Mesendoderm (in vitro differentiated cells): ENCODE results near the gene ADAMTS16.

Experiments used
- DNase-seq: peaks from one replicate; pipeline ENCODE4 v3.0.0; 2013
- H2AK5ac ChIP-seq: 2 replicates; pipeline ENCODE4 v1.6.1; 2013; ENCODE audit warnings: low read length, inconsistent platforms
- H2BK120ac ChIP-seq: 2 replicates; pipeline ENCODE4 v1.6.1; 2013; ENCODE audit warnings: low read depth, mild to moderate bottlenecking, low read length, moderate library complexity, mixed read lengths
- H2BK15ac ChIP-seq: replicated peaks from 2 replicates; pipeline ENCODE4 v1.6.1; 2013; ENCODE audit warnings: low read depth, mild to moderate bottlenecking, moderate library complexity
- H2BK5ac ChIP-seq: 2 replicates; pipeline ENCODE4 v1.6.1; 2013; ENCODE audit warnings: low read length, inconsistent platforms
- H3K18ac ChIP-seq: 2 replicates; pipeline ENCODE4 v1.6.1; 2013; ENCODE audit warnings: mild to moderate bottlenecking, low read length, mixed read lengths
- H3K23ac ChIP-seq: one replicate; pipeline ENCODE4 v1.6.1; 2013; ENCODE audit warnings: low read length
- H3K27ac ChIP-seq: 2 replicates; pipeline ENCODE4 v1.5.1; 2013; ENCODE audit warnings: low read depth, mild to moderate bottlenecking, inconsistent platforms, low read length, moderate library complexity
- H3K27me3 ChIP-seq: 2 replicates; pipeline ENCODE4 v1.6.1; 2013; ENCODE audit warnings: low read length, control low read depth, mild to moderate bottlenecking, inconsistent platforms; ENCODE audit not compliant: insufficient read depth, poor library complexity
- H3K36me3 ChIP-seq: 2 replicates; pipeline ENCODE4 v1.6.1; 2013; ENCODE audit warnings: low read length, inconsistent platforms; ENCODE audit not compliant: control insufficient read depth, insufficient read depth
- H3K4ac ChIP-seq: one replicate; pipeline ENCODE4 v1.6.1; 2013; ENCODE audit warnings: low read depth, mild to moderate bottlenecking, low read length, moderate library complexity
- H3K4me1 ChIP-seq: 2 replicates; pipeline ENCODE4 v1.6.1; 2013; ENCODE audit warnings: low read depth, low read length, inconsistent platforms; ENCODE audit not compliant: control insufficient read depth
- H3K4me2 ChIP-seq: 2 replicates; pipeline ENCODE4 v1.6.1; 2013; ENCODE audit warnings: low read length
- H3K4me3 ChIP-seq: 2 replicates; pipeline ENCODE4 v1.5.1; 2013; ENCODE audit warnings: mild to moderate bottlenecking, low read length
- H3K56ac ChIP-seq: one replicate; pipeline ENCODE4 v1.6.1; 2013; ENCODE audit warnings: low read length
- H3K79me1 ChIP-seq: 2 replicates; pipeline ENCODE4 v1.6.1; 2013; ENCODE audit warnings: low read length, inconsistent platforms
- H3K79me2 ChIP-seq: 2 replicates; pipeline ENCODE4 v1.6.1; 2013; ENCODE audit warnings: mild to moderate bottlenecking, low read length; ENCODE audit not compliant: control insufficient read depth, insufficient read depth
- H3K9ac ChIP-seq: 2 replicates; pipeline ENCODE4 v1.6.1; 2013; ENCODE audit warnings: low read length, inconsistent platforms
- H4K5ac ChIP-seq: one replicate; pipeline ENCODE4 v1.6.1; 2013; ENCODE audit warnings: low read length
- H4K8ac ChIP-seq: one replicate; pipeline ENCODE4 v1.6.1; 2013; ENCODE audit warnings: low read depth, mild to moderate bottlenecking, control low read depth, low read length, moderate library complexity
- WGBS: extraction: QIAGEN DNeasy Blood & Tissue Kit; methylation state at CpG from one replicate; pipeline ENCODE4 v1.1.7; 2013; ENCODE audit warnings: low lambda C conversion rate, missing lambda C conversion rate; ENCODE audit not compliant: insufficient coverage; ENCODE audit errors: extremely low coverage; 5-methylcytosine and 5-hydroxymethylcytosine counted together

ADAMTS16 gene

GRCh38 chr5:5189051-5189430, 48.9 kb downstream of the ADAMTS16 start:
- Histone ChIP-seq H3K27me3 (no peaks in the 10 kb centered on the region), H3K4ac (no peak overlapping the region), H3K23ac (no peak overlapping the region), H3K79me1 (no peaks in the 10 kb centered on the region), H3K36me3 (no peaks in the 10 kb centered on the region), H3K27ac (no peak overlapping the region), H2BK120ac (no peak overlapping the region), H3K9ac (no peak overlapping the region), H3K4me1 (no peaks in the 10 kb centered on the region), H3K79me2 (no peaks in the 10 kb centered on the region), H3K4me2 (no peak overlapping the region), H2BK15ac (no peak overlapping the region), H2BK5ac (no peak overlapping the region), H4K8ac (no peak overlapping the region), H3K4me3 (no peak overlapping the region), H3K56ac (no peak overlapping the region), H3K18ac (no peak overlapping the region), H2AK5ac (no peak overlapping the region), H4K5ac (no peak overlapping the region)
- no CpG with 5 or more reads among the region's 7 CpGs for WGBS
- no peak for DNase-seq

GRCh38 chr5:5191906-5192305, 51.8 kb downstream of the ADAMTS16 start:
- no CpG with 5 or more reads among the region's 3 CpGs for WGBS
- H3K4ac ChIP-seq, result no peak overlapping the region
- no peak overlapping the region for H2BK5ac ChIP-seq
- H2BK15ac ChIP-seq, result no peak overlapping the region
- H2BK120ac ChIP-seq, result no peak overlapping the region
- no peaks in the 10 kb centered on the region for H3K4me1 ChIP-seq
- H3K18ac ChIP-seq, result peak overlapping the region; percentile 63
- no peak overlapping the region for H3K56ac ChIP-seq
- H3K9ac ChIP-seq, result no peak overlapping the region
- no peak overlapping the region for H4K8ac ChIP-seq
- no peaks in the 10 kb centered on the region for H3K79me1 ChIP-seq
- H3K27ac ChIP-seq, result no peak overlapping the region
- H4K5ac ChIP-seq, result no peak overlapping the region
- no peak overlapping the region for H3K4me2 ChIP-seq
- H2AK5ac ChIP-seq, result no peak overlapping the region
- peak; percentile 55 for DNase-seq
- H3K23ac ChIP-seq, result no peak overlapping the region
- no peaks in the 10 kb centered on the region for H3K36me3 ChIP-seq
- no peaks in the 10 kb centered on the region for H3K79me2 ChIP-seq
- H3K27me3 ChIP-seq, result no peaks in the 10 kb centered on the region
- H3K4me3 ChIP-seq, result no peak overlapping the region

DNA sequence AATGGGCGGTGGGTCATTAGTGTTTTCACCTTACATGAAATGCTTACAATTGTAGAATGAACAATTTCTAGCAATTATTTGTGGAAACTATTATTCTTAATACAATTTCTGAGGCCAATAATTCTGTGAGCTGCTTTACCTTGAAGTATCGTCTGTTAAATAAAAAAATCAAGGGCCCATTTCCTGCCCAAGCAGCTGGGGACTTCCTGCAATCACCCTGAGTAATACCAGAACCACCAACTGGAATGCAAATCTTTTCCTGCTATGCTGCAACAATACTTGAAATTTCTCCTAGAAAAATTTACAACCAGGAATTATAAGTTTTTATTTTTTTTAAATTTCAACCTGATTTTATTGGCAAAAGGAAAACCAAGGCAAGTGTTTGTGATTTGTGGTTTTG, 52.6 kb downstream of the ADAMTS16 start:
- H3K4ac ChIP-seq, result no peak overlapping the region
- no peak overlapping the region for H2BK5ac ChIP-seq
- no peak overlapping the region for H4K5ac ChIP-seq
- no peak overlapping the region for H2AK5ac ChIP-seq
- H2BK120ac ChIP-seq, result no peak overlapping the region
- H3K4me1 ChIP-seq, result no peaks in the 10 kb centered on the region
- no peak overlapping the region for H2BK15ac ChIP-seq
- H3K23ac ChIP-seq, result no peak overlapping the region
- WGBS, result no CpG with 5 or more reads among the region's 2 CpGs
- peak overlapping the region; percentile 63 for H3K18ac ChIP-seq
- no peaks in the 10 kb centered on the region for H3K79me2 ChIP-seq
- H4K8ac ChIP-seq, result no peak overlapping the region
- H3K4me2 ChIP-seq, result no peak overlapping the region
- H3K4me3 ChIP-seq, result no peak overlapping the region
- DNase-seq, result no peak
- H3K79me1 ChIP-seq, result no peaks in the 10 kb centered on the region
- no peaks in the 10 kb centered on the region for H3K36me3 ChIP-seq
- H3K27me3 ChIP-seq, result no peaks in the 10 kb centered on the region
- H3K27ac ChIP-seq, result no peak overlapping the region
- H3K56ac ChIP-seq, result no peak overlapping the region
- H3K9ac ChIP-seq, result no peak overlapping the region

DNA sequence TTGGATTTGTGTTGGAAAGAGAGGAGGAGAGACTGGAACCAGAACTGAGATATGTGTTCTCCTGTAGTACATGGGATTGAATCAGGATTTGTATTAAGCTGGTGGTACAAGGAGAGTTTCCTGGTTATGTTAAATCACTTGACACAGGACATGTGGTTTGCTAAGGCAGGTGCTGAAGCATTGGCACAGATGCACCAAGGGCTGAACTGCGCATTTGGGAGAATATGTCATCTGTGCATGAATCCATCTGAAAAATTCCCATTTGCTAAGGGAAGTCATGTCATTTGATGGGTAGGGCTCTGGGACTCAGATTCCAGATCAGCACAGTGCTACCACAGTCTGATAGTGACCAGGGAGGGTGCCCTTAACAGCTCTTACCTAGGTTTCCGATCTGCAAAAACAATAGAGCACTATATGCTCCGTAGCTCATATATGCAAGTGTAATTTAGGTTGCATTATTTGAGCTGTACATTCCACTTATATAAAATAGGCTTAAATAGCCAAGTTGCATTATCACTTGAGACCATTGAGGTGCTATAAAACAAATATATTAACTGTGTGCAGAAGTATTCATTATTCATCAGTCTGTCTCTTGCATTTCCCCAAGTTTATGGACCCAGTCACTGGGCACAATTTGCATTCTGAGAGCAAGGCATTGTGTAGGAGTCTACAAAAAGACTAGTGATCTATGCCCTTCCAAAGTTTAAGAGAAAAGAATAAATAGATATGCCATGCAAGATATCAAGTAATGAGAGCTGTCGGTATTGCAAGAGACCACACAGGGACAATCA, 55.2 kb downstream of the ADAMTS16 start:
- Histone ChIP-seq H3K27me3 (no peaks in the 10 kb centered on the region), H3K18ac (no peak overlapping the region), H3K27ac (no peak overlapping the region), H2BK15ac (no peak overlapping the region), H3K79me1 (no peaks in the 10 kb centered on the region), H3K23ac (no peak overlapping the region), H3K36me3 (no peaks in the 10 kb centered on the region), H4K5ac (no peak overlapping the region), H3K4me1 (peaks cover 6% of the 10 kb centered on the region), H3K79me2 (no peaks in the 10 kb centered on the region), H3K4me2 (no peak overlapping the region), H3K4me3 (no peak overlapping the region), H2BK120ac (no peak overlapping the region), H3K9ac (no peak overlapping the region), H4K8ac (no peak overlapping the region), H2AK5ac (no peak overlapping the region), H2BK5ac (no peak overlapping the region), H3K4ac (no peak overlapping the region), H3K56ac (no peak overlapping the region)
- WGBS, result no CpG with 5 or more reads among the region's 4 CpGs
- no peak for DNase-seq

GRCh38 chr5:5198135-5198534, 58.0 kb downstream of the ADAMTS16 start:
- no peak overlapping the region for H3K27ac ChIP-seq
- no peak overlapping the region for H2BK15ac ChIP-seq
- no peak overlapping the region for H2BK5ac ChIP-seq
- H3K4me2 ChIP-seq, result no peak overlapping the region
- H3K79me2 ChIP-seq, result no peaks in the 10 kb centered on the region
- peaks cover 6% of the 10 kb centered on the region for H3K4me1 ChIP-seq
- no peaks in the 10 kb centered on the region for H3K79me1 ChIP-seq
- no peak for DNase-seq
- H4K8ac ChIP-seq, result no peak overlapping the region
- no peak overlapping the region for H3K9ac ChIP-seq
- H3K36me3 ChIP-seq, result no peaks in the 10 kb centered on the region
- H4K5ac ChIP-seq, result no peak overlapping the region
- H3K23ac ChIP-seq, result no peak overlapping the region
- H2AK5ac ChIP-seq, result no peak overlapping the region
- no CpG with 5 or more reads among the region's 7 CpGs for WGBS
- no peak overlapping the region for H3K4ac ChIP-seq
- H3K56ac ChIP-seq, result no peak overlapping the region
- no peak overlapping the region for H3K4me3 ChIP-seq
- H2BK120ac ChIP-seq, result no peak overlapping the region
- H3K18ac ChIP-seq, result no peak overlapping the region
- H3K27me3 ChIP-seq, result no peaks in the 10 kb centered on the region

DNA sequence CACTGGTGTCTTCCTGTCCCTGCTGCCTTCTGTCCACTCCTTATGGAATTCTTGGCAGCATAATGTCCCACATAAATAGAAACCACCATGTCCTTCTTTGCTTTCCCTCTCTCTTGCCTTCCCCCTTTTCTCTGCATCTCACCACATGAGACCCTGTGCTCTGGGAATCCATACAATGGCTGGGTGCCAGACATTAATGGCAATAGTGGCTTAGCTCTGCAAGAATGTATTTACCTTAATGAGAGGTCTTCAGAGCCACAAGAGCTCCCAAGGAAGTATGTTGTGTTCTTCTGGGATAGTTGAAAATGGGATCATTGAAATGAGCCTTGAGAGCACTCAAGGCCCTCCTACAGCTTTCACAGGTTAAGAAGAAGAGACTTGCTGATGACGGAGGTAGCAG, 58.7 kb downstream of the ADAMTS16 start:
- DNase-seq, result peak; percentile 67
- H3K36me3 ChIP-seq, result no peaks in the 10 kb centered on the region
- WGBS, result no CpG with 5 or more reads among the region's 1 CpG
- no peak overlapping the region for H3K56ac ChIP-seq
- H2AK5ac ChIP-seq, result no peak overlapping the region
- H3K4ac ChIP-seq, result no peak overlapping the region
- no peak overlapping the region for H3K9ac ChIP-seq
- H4K5ac ChIP-seq, result no peak overlapping the region
- no peaks in the 10 kb centered on the region for H3K27me3 ChIP-seq
- no peak overlapping the region for H3K4me3 ChIP-seq
- no peaks in the 10 kb centered on the region for H3K79me1 ChIP-seq
- H3K4me2 ChIP-seq, result no peak overlapping the region
- H3K23ac ChIP-seq, result no peak overlapping the region
- no peaks in the 10 kb centered on the region for H3K79me2 ChIP-seq
- no peak overlapping the region for H3K18ac ChIP-seq
- peaks cover 6% of the 10 kb centered on the region for H3K4me1 ChIP-seq
- no peak overlapping the region for H2BK5ac ChIP-seq
- no peak overlapping the region for H4K8ac ChIP-seq
- H3K27ac ChIP-seq, result no peak overlapping the region
- no peak overlapping the region for H2BK120ac ChIP-seq
- no peak overlapping the region for H2BK15ac ChIP-seq
